Upper lobe of left lung (tissue), 6 donors: ENCODE results near the gene ALB. TPM values are rescaled to one million over a fixed set of nuclear protein-coding genes. Genes with fewer than 3 reads are reported as not detected.

Experiments
- ATAC-seq, 2 donors: fragments of 200-7000 bp; cut with Tn5 transposase; one replicate each; pipeline ENCODE4 v1.9.1; 2022; ENCODE audit warnings: mild to moderate bottlenecking in 2 of 2, moderate library complexity in 2 of 2; ENCODE audit not compliant: low FRiP score in 2 of 2
- DNase-seq, 2 donors: peaks; one replicate each; pipeline ENCODE4 v3.0.0-alpha.2; 2019 to 2020
- H3K27ac ChIP-seq, 4 donors: fragments of 200-600 bp; sonication (generic); one replicate each; pipeline ENCODE4 v1.5.1; 2016 to 2019
- H3K27me3 ChIP-seq, 4 donors: fragments of 200-600 bp; sonication (generic); one replicate each; pipeline ENCODE4 v1.5.1; 2017 to 2019
- H3K36me3 ChIP-seq, 4 donors: fragments of 200-600 bp; sonication (generic); one replicate each; pipeline ENCODE4 v1.5.1; 2016 to 2019
- H3K4me1 ChIP-seq, 4 donors: fragments of 200-600 bp; sonication (generic); one replicate each; pipeline ENCODE4 v1.5.1; 2018 to 2019
- H3K4me3 ChIP-seq, 4 donors: fragments of 200-600 bp; sonication (generic); one replicate each; pipeline ENCODE4 v1.5.1; 2017 to 2019; ENCODE audit warnings: mild to moderate bottlenecking in 2 of 4, moderate library complexity in 1 of 4
- H3K9me3 ChIP-seq, 4 donors: fragments of 200-600 bp; sonication (generic); one replicate each; pipeline ENCODE4 v1.5.1; 2018 to 2019
- EP300 ChIP-seq, 4 donors: sonication (generic); formaldehyde crosslinking; IDR thresholded peaks; one replicate each; pipeline ENCODE4 v1.5.1; 2017; ENCODE audit warnings: antibody characterized with exemption in 4 of 4, control low read depth in 2 of 4
- POLR2A ChIP-seq, 4 donors: fragments of 450-650 bp; IDR thresholded peaks; one replicate each; pipeline ENCODE4 v1.5.1; 2016 to 2017; ENCODE audit warnings: antibody characterized with exemption in 4 of 4, mild to moderate bottlenecking in 2 of 4
- POLR2AphosphoS5 ChIP-seq, 2 donors: sonication (generic); formaldehyde crosslinking; IDR thresholded peaks; one replicate each; pipeline ENCODE4 v1.5.1; 2017; ENCODE audit warnings: antibody characterized with exemption in 2 of 2
- WGBS, 2 donors: methylation state at CpG; one replicate each; pipeline ENCODE4 v1.1.5; 2017 to 2018; 5-methylcytosine and 5-hydroxymethylcytosine counted together
- total RNA-seq, 6 donors: library from RNA; depleted of rRNA in 4 of 6; stranded (reverse); fragments of >200 nt in 4 of 6; gene quantifications; one replicate each; pipeline versions ENCODE4 v1.1.0 to v1.2.1, GENCODE V29; 2016 to 2021
- TF ChIP-seq, protein P1 (sequence below), 6 experiments: fragments of 450-650 bp in 4 of 6; fragments of 200-600 bp in 2 of 6; sonication (generic) in 2 of 6; IDR thresholded peaks; one replicate each; pipeline ENCODE4 v1.5.1; 2016 to 2019; ENCODE audit warnings: antibody characterized with exemption in 6 of 6
- donor health status: DM: no; HTN: no; CAD: no; lungs with moderate emphysema.
- donor health status: DM: no; HTN: yes; CAD: no; lungs with severe emphysema.

ALB gene
- total RNA-seq, 6 donors from 2014 or later: 0.30 to 44.5 (median 13.7) TPM; not detected in 2

DNA sequence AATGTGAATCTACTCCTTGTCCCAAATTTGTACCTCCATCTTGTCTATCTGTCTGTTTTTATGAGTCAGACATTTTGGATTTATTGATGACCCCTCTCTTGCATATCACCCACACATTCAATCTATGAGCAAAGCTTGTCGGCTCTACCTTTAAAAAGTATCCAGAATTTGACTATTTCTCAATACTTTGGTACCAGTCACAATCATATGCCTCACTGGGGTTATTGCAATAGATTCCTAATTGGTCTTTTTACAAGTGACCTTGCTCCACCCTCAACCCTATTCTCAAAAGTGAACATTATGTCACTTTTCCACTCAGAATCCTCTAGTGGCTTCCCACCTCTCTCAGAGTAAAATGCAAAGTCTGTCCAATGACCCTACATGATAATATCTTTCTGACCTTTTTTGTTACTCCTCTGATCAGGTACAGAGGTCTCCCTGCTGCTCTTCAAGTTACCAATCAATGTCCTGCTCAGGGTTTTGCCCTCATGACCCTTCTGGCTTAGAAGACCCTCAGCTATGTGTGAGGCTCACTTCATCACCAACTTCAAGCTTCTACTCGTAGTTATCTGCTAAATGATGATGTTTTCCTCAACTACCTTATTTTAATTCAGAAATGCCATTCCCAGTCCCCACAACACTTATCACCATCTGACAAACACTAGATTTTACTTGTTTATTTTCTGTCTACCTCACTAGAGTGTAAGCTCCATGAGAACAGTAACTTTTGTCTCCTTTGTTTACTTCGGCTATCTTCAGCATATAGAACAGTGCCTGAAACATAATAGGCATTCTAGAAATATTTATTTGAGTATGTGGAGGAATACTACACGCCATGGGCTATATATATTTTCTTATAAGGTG lies 54.3 kb downstream of the ALB start:
- DNase-seq (no peak), ATAC-seq (no peak)
- H3K9me3 ChIP-seq: no peaks in the 10 kb centered on the region
- no peak overlapping the region for H3K27ac ChIP-seq
- H3K36me3 ChIP-seq: no peaks in the 10 kb centered on the region
- no peaks in the 10 kb centered on the region for H3K27me3 ChIP-seq
- no peaks in the 10 kb centered on the region for H3K4me1 ChIP-seq
- no peak overlapping the region for H3K4me3 ChIP-seq
- WGBS, 2 donors: 78 to 85% methylated on average over 4 of the region's 4 CpGs
- TF ChIP-seq EP300 (IDR thresholded peaks at IDR 0.05) (no peak), POLR2A (IDR thresholded peaks at IDR 0.05) (no peak)

DNA sequence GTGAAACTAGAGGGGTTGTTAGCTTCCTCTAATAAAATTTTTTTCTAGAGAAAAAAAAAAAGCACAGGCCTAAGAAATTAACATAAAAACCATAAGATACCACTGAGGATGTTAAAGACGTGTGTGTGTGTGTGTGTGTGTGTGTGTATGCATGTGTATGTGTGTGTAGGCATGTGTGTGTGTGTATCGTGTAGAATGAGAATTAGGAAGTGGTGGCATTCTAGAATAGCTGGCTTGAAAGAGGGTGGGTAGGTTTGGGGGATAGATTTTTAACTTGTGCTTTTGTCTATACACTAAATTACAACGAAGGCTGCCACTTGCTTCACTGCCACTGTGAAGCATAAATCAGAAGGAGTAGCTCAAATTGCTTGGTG lies 54.9 kb downstream of the ALB start:
- 65 to 72% methylated on average over 3 of the region's 3 CpGs for WGBS, 2 donors
- Histone ChIP-seq H3K4me1 (no peaks in the 10 kb centered on the region), H3K9me3 (no peaks in the 10 kb centered on the region), H3K27me3 (no peaks in the 10 kb centered on the region), H3K27ac (no peak overlapping the region), H3K4me3 (no peak overlapping the region), H3K36me3 (no peaks in the 10 kb centered on the region)
- ATAC-seq (no peak), DNase-seq (no peak)
- TF ChIP-seq, protein P1, sequence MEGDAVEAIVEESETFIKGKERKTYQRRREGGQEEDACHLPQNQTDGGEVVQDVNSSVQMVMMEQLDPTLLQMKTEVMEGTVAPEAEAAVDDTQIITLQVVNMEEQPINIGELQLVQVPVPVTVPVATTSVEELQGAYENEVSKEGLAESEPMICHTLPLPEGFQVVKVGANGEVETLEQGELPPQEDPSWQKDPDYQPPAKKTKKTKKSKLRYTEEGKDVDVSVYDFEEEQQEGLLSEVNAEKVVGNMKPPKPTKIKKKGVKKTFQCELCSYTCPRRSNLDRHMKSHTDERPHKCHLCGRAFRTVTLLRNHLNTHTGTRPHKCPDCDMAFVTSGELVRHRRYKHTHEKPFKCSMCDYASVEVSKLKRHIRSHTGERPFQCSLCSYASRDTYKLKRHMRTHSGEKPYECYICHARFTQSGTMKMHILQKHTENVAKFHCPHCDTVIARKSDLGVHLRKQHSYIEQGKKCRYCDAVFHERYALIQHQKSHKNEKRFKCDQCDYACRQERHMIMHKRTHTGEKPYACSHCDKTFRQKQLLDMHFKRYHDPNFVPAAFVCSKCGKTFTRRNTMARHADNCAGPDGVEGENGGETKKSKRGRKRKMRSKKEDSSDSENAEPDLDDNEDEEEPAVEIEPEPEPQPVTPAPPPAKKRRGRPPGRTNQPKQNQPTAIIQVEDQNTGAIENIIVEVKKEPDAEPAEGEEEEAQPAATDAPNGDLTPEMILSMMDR (IDR thresholded peaks at IDR 0.05): no peak
- no peak for TF ChIP-seq POLR2A (IDR thresholded peaks at IDR 0.05)
- TF ChIP-seq POLR2AphosphoS5 (IDR thresholded peaks at IDR 0.05): no peak
- no peak for TF ChIP-seq EP300 (IDR thresholded peaks at IDR 0.05)

DNA sequence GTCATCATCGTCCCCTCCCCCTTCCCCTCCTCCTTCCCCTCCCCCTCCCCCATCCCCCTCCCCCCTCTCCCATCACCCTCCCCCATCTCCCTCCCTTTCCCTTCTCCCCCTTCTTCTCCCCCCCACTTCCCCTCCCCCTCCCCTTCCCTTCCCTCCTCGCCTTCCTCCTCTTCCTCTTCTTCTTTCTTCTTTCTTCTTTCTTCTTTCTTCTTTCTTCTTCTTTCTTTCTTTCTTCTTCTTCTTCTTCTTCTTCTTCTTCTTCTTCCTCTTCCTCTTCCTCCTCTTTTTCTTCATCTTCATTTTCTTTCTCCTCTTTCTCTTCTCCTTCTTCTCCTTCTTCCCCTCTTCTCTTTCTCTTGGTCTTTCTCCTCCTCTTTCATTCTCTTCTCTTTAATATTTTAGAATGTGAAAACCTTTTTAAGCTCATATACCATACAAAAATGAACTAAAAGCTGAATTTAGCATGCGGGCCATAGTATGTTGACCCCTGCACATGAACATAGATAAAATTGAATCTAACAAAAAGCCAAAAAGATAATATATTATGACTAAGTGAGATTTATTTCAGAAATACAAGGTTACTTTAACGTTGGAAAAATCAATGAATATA lies 56.9 kb downstream of the ALB start:
- H3K27ac ChIP-seq: no peak overlapping the region
- H3K9me3 ChIP-seq: no peaks in the 10 kb centered on the region
- 71 to 78% methylated on average over 4 of the region's 4 CpGs for WGBS, 2 donors
- H3K27me3 ChIP-seq: no peaks in the 10 kb centered on the region
- H3K36me3 ChIP-seq: no peaks in the 10 kb centered on the region
- TF ChIP-seq POLR2A (IDR thresholded peaks at IDR 0.05): no peak
- no peak for TF ChIP-seq POLR2AphosphoS5 (IDR thresholded peaks at IDR 0.05)
- TF ChIP-seq, protein P1 (IDR thresholded peaks at IDR 0.05): no peak
- no peak for TF ChIP-seq EP300 (IDR thresholded peaks at IDR 0.05)
- no peaks in the 10 kb centered on the region for H3K4me1 ChIP-seq
- ATAC-seq: no peak
- H3K4me3 ChIP-seq: no peak overlapping the region
- no peak for DNase-seq

DNA sequence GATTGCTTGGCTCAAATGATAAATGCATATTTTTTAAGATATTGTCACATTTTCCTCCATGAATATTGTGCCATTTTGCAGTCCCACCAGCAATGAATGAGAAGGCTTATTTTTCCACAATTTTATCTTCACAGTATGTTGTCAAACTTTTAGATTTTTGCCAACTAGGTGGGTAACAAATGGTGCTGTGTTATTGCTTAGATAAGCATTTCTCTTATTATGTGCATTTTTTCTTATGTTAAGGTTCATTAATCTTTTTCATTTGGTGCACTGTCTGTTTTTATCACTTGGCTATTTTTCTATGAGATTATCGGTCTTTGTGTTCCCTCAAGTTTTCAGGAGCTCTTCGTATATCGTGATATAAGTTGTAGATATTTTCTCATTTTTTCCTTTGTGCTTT lies 64.1 kb downstream of the ALB start:
- DNase-seq: no peak
- TF ChIP-seq EP300 (IDR thresholded peaks at IDR 0.05) (no peak), POLR2AphosphoS5 (IDR thresholded peaks at IDR 0.05) (no peak), POLR2A (IDR thresholded peaks at IDR 0.05) (no peak)
- TF ChIP-seq, protein P1 (IDR thresholded peaks at IDR 0.05): no peak
- no peak overlapping the region for H3K27ac ChIP-seq
- H3K4me1 ChIP-seq: no peaks in the 10 kb centered on the region
- no peak overlapping the region for H3K4me3 ChIP-seq
- H3K9me3 ChIP-seq: peaks cover 0 to 9% (median 0%) of the 10 kb centered on the region in 4 donors
- 96 to 97% methylated on average over 3 of the region's 3 CpGs for WGBS, 2 donors
- no peak for ATAC-seq
- H3K27me3 ChIP-seq: no peaks in the 10 kb centered on the region
- no peaks in the 10 kb centered on the region for H3K36me3 ChIP-seq

DNA sequence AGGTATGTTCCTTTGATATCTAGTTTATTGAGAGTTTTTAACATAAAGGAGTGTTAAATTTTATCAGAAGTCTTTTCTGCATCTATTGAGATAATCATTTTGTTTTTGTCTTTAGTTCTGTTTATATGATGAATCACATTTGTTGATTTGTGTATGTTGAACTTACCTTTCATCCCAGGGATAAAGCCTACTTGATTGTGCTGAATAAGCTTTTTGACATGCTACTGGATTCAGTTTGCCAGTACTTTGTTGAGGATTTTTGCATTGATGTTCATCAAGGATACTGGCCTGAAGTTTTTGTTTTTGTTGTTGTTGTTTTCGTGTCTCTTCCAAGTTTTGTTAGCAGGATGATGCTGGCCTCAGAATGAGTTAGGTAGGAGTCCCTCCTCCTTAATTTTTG lies 66.6 kb downstream of the ALB start:
- H3K4me1 ChIP-seq: no peaks in the 10 kb centered on the region
- no peak overlapping the region for H3K4me3 ChIP-seq

More for the DNA sequence above, 66.6 kb downstream of the ALB start:
- peaks cover 0 to 18% (median 5%) of the 10 kb centered on the region in 4 donors for H3K9me3 ChIP-seq
- H3K27me3 ChIP-seq: no peaks in the 10 kb centered on the region
- WGBS, 2 donors: 67 to 80% methylated on average over 1 of the region's 1 CpG
- no peak overlapping the region for H3K27ac ChIP-seq
- ATAC-seq: no peak
- no peak for TF ChIP-seq POLR2A (IDR thresholded peaks at IDR 0.05)
- no peaks in the 10 kb centered on the region for H3K36me3 ChIP-seq
- DNase-seq: no peak

Other genes starting within 250 kb of the ALB start
- gene ANKRD17, start 145.5 kb upstream of the ALB start, total RNA-seq: 100 to 1,000 TPM in 1 of 6 donors, 10 to 100 TPM in 5; 49.7 to 103 (median 61.2) TPM
- 1 to 10 TPM in 2 of 6 donors, not detected in 4; 1.2 to 2.9 TPM for gene AFP, start 31.9 kb downstream of the ALB start, total RNA-seq
- under 1 TPM in 1 of 6 donors, not detected in 5; 0.20 TPM for gene AFM, start 77.5 kb downstream of the ALB start, total RNA-seq
- 1 to 10 TPM; 1.1 to 8.3 (median 1.7) TPM for gene RASSF6, start 216.1 kb downstream of the ALB start, total RNA-seq